HG03469 (cell line): ENCODE results near the gene GPATCH3.
A peak's percentile ranks its signal among the peaks of the same experiment; 100 is the strongest.
"Not testable (repeated sequence)": the region's sequence is repeated elsewhere in the genome, so short reads cannot be mapped to it uniquely, and the experiment has no call there.

Experiments
- ATAC-seq: cut with Tn5 transposase; IDR thresholded peaks from one replicate; pipeline ENCODE4 v1.9.1; 2021; ENCODE audit warnings: mild to moderate bottlenecking, moderate library complexity, moderate number of reproducible peaks; ENCODE audit not compliant: unreplicated experiment

The GPATCH3 gene, protein sequence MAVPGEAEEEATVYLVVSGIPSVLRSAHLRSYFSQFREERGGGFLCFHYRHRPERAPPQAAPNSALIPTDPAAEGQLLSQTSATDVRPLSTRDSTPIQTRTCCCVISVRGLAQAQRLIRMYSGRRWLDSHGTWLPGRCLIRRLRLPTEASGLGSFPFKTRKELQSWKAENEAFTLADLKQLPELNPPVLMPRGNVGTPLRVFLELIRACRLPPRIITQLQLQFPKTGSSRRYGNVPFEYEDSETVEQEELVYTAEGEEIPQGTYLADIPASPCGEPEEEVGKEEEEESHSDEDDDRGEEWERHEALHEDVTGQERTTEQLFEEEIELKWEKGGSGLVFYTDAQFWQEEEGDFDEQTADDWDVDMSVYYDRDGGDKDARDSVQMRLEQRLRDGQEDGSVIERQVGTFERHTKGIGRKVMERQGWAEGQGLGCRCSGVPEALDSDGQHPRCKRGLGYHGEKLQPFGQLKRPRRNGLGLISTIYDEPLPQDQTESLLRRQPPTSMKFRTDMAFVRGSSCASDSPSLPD

GRCh38 chr1:26900001-26900814, at the start of gene GPATCH3:
TSS of gene GPATCH3 (minus strand) at chr1:26900467. CDS start at chr1:26900442, 25 bp downstream.
- ATAC-seq: peak; percentile 70

DNA sequence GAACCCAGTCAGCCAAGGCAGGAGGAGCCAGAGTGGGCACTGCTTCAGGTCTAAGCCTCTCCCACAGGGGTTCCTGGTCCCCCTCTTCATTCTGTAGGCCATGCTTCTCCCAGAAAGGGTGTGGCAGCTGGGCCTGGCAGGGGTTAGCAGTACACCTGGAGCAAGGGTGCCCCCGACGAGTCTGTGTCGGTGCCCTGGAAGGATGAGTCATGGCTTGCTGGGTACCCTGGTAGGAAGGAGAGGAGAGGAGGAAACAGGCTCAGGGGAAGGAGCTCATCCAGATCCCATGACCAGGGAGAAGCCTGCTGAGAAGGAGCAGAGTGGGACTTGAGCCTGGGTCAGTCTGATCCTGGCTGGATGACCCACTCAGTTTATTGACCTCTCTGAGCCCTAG, 49.7 kb upstream of the GPATCH3 start:
- no peak for ATAC-seq

GRCh38 chr1:26949266-26949925, 49.1 kb upstream of the GPATCH3 start:
- ATAC-seq: no peak

DNA sequence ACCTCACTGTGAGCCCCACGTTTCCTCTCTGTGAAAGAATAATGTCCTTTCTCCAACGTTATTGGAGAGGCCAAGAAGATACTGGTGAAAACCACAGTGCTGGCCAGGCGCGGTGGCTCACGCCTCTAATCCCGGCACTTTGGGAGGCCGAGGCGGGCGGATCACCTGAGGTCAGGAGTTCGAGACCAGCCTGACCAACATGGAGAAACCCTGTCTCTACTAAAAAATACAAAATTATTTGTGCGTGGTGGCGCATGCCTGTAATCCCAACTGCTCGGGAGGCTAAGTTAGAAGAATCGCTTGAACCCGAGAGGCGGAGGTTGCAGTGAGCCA, 48.4 kb upstream of the GPATCH3 start:
- not testable (repeated sequence) for ATAC-seq

DNA sequence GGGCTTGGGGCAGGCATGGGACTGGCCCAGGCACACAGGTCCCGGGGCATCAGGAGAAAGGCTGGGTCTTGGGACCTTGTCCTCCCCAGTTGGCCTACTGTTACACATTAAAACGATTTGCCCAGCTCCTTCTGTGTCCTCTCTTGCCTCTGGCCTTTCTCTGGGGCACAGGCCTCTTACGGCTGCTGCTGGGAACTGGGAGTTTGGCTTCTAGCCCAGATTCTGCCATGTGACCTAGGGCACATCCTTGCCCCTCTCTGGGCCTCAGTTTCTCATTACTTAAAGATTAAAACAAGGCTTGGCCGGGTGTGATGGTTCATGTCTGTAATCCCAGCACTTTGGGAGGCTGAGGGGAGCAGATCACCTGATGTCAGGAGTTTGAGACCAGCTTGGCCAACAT, 46.0 kb upstream of the GPATCH3 start:
- ATAC-seq: no peak

DNA sequence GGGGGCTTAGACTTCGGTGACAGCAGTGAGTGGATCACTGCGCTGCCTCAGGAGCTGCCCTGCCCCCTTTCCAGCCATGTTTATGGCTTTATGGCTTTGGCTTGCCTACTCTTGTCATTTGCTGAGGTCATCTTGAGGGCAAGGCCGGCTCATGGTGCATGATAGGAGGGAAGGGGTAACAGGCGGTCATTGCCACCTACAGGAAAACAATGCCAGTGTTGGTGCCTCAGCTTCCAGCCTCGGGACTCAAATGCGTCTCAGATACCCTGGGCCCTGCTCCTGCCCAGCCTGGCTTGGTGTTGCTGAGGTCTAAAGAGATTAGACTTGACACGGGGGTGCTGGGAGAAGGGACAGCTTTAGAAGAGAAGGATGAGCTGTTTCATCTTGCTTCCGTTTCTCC, 45.5 kb upstream of the GPATCH3 start:
- no peak for ATAC-seq

DNA sequence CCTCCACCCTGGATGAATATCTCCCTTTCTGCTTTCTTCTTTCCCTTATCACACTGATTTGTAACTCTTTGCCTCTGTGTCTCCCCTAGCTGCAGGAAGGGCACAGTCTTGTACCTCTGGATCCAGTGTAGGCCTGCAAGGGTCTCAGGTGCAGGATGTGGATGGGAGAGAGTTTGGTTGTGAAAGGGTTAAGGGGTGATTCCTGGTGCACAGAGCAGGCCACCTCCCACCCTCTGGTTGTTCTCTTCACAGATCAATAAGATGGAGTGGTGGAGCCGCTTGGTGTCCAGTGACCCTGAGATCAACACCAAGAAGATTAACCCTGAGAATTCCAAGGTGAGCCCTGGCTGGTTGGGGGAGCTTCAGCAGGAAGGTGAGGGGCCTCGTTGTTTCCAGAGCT, 44.9 kb upstream of the GPATCH3 start:
- no peak for ATAC-seq

GRCh38 chr1:26942656-26943055, 42.4 kb upstream of the GPATCH3 start:
- ATAC-seq: no peak

GRCh38 chr1:26941311-26941710, 41.0 kb upstream of the GPATCH3 start:
- ATAC-seq: no peak

DNA sequence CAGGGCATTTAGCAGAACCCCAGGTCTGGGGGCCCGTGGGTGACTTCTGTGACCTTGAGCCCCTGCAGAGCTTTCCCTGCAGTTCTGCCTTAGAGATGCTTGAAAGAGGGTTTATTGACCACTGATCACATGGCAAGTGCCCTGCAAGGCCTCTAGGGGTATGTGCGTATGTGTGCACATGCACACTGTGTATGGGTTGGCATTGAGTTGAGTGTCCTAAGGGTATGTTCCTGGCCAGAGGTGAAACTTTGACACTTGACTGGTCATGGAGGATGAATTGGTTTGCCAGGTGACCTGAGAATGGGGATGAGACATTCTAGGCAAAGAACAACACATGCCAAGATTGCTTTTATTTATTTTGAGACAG, 38.4 kb upstream of the GPATCH3 start:
- ATAC-seq: no peak

DNA sequence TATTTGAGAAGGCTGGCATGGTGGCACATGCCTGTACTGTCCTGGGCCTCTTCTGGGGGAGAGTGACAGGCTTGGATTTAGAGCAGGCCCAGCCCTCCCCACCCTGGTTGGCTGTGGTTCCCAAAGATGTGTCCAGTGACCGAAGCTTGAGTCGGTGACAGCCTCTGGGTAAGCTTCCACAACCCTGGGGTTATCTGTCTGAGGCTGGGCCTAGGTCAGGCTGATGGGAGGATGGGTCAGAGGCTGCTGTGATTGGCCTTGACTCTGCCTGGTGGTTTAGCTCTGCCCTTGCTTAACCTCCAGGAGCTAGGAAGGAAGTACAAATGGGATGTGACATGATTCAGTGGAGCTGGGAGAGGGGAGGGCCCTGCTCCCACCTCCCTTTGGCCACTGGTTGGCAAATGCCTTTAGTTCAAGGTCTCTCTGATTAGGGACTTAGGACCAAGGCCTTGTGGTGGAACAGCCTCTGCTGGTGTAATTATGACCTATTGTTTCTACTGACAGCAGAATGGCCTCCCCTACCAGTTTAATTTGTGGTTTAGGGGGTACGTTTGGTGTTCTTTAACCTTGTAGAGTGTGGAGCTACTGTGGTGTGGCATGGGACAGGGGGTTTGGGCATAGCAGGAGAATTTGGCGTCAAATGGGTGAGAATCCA, 37.9 kb upstream of the GPATCH3 start:
- no peak for ATAC-seq

GRCh38 chr1:26936823-26937222, 36.6 kb upstream of the GPATCH3 start:
- ATAC-seq: no peak

DNA sequence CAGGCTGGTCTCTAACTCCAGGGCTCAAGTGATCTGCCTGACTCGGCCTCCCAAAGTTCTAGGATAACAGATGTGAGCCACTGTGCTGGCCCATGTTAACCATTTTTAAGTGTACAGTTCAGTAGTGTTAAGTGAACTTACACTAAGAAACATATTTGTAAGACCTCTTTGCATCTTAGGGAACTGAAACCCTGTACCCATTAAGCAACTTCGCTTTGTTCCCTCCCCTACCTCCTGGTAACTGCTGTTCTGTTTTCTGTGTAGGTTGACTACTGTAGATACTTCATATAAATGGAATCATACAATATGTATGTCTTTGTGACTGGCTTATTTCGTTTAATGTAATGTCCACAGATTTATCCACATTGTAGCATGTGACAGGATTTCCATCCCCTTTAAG, 32.3 kb upstream of the GPATCH3 start:
- no peak for ATAC-seq

DNA sequence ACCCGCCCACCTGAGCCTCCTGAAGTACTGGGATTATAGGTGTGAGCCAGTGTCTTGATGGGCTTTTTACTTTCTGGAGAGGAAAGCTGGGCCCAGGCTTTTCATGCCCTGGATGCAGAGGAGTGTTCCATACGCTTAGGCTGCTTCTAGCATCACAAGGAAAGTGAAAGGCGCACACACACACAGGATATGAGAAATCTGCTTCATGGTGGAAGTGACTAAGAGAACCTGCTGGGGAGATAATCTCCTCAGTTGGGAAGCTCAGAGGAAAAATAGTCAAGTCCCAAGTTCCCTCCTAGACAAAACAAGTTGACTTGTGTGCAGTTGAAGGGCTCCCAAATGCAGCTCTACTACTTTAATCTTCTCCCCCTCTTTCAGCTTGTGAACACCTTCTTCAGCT, 23.4 kb upstream of the GPATCH3 start:
- ATAC-seq: no peak

- ATAC-seq: no peak
Observed at GRCh38 chr1:26922901-26923300, 22.6 kb upstream of the GPATCH3 start.

GRCh38 chr1:26922431-26922729, 22.1 kb upstream of the GPATCH3 start:
- ATAC-seq: no peak

GRCh38 chr1:26921540-26922430, 21.5 kb upstream of the GPATCH3 start, which contains the start of gene NUDC:
TSS of gene NUDC (plus strand) at chr1:26921743. CDS start at chr1:26921849, 106 bp downstream.
- peak; percentile 88 for ATAC-seq

GRCh38 chr1:26921126-26921539, 20.9 kb upstream of the GPATCH3 start:
- ATAC-seq: no peak

DNA sequence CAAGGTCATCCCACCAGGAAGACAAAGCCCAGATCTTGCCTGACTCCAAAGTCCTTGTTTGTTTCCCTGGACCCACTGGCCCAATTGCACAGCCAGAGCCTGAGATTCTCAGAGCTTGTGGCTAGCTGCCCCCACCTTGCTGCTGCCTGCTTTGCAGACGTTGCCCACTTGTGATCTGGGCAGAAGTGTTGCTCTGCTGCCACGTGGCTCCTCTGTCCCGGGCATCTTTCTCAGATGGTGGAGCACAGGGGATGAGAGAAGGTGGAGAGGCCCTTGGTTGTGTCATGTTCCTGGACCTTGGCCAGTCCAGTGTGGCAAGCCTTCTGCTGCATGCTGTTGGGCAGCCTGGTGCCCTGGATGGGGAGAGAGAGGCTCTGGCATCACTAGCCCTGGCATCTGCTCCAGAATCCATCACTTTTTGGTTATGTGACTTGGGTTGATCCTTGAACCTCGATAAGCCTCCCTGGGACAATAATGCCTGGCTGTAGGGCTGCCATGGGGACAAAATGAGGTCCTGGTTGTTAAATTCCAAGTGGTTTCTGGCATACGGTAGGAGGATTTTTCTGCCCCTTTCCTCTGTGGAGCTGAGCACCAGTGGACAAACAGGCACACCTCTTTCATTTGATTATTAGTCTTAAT, 15.1 kb upstream of the GPATCH3 start:
- ATAC-seq: no peak
